HG02623 (cell line): ENCODE data around the gene OR11L1.

Experiments
- ATAC-seq: cut with Tn5 transposase; IDR thresholded peaks from one replicate; pipeline ENCODE4 v1.9.1; 2021; ENCODE audit warnings: moderate library complexity; ENCODE audit not compliant: unreplicated experiment

Gene OR11L1

GRCh38 chr1:247812637-247813036, 29.1 kb downstream of the OR11L1 start:
- no peak for ATAC-seq

- no peak for ATAC-seq
Measured at GRCh38 chr1:247797518-247797917, 44.2 kb downstream of the OR11L1 start.
